BLaER1 treated with 17β-estradiol and CSF1 and Interleukin-3, amounts not matched to agents 10 nM and 100 nM (cell line): ENCODE data around the gene PRPF19.

ENCODE experiments used
- H3K27ac ChIP-seq, 11 experiments: shearing (Covaris generic); formaldehyde crosslinking; 2 replicates each; pipeline ENCODE4 v1.8.1; 2022
- H3K27me3 ChIP-seq, 11 experiments: shearing (Covaris generic); formaldehyde crosslinking; 2 replicates each; pipeline ENCODE4 v1.8.1; 2022
- H3K36me3 ChIP-seq, 11 experiments: shearing (Covaris generic); formaldehyde crosslinking; 2 replicates each; pipeline ENCODE4 v1.8.1; 2022
- H3K4me1 ChIP-seq, 10 experiments: shearing (Covaris generic); formaldehyde crosslinking; 2 replicates each; pipeline ENCODE4 v1.8.1; 2022
- H3K4me2 ChIP-seq, 11 experiments: shearing (Covaris generic); formaldehyde crosslinking; 2 replicates each; pipeline ENCODE4 v1.8.1; 2022
- H3K4me3 ChIP-seq, 10 experiments: shearing (Covaris generic); formaldehyde crosslinking; 2 replicates each; pipeline ENCODE4 v1.8.1; 2022
- H3K9ac ChIP-seq, 11 experiments: shearing (Covaris generic); formaldehyde crosslinking; 2 replicates each; pipeline ENCODE4 v1.8.1; 2022
- H3K9me3 ChIP-seq, 11 experiments: shearing (Covaris generic); formaldehyde crosslinking; replicated peaks in 1 of 11; 2 replicates each; pipeline ENCODE4 v1.8.1; 2022
- H4K20me1 ChIP-seq, 11 experiments: shearing (Covaris generic); formaldehyde crosslinking; 2 replicates each; pipeline ENCODE4 v1.8.1; 2022
- Cebpa-rat ChIP-seq, 11 experiments: shearing (Covaris generic); IDR thresholded peaks; 2 replicates each; pipeline ENCODE4 v1.8.1; 2022

Gene PRPF19

GRCh38 chr11:60890696-60891095, 15.7 kb downstream of the PRPF19 start:
- Histone ChIP-seq H3K4me1 (peaks cover 0 to 12% (median 0%) of the 10 kb centered on the region in 10 experiments; a peak in 5 of 20 replicates), H3K27me3 (no peaks in the 10 kb centered on the region), H3K36me3 (peaks cover 42 to 71% (median 62%) of the 10 kb centered on the region in 11 experiments), H3K9me3 (no peaks in the 10 kb centered on the region), H3K4me3 (no peak overlapping the region), H3K4me2 (no peak overlapping the region), H3K9ac (no peak overlapping the region), H3K27ac (no peak overlapping the region), H4K20me1 (peaks cover 0 to 55% (median 24%) of the 10 kb centered on the region in 11 experiments; a peak in 12 of 22 replicates)
- TF ChIP-seq Cebpa-rat (IDR thresholded peaks at IDR 0.05), result no peak

- H3K36me3 ChIP-seq, result peaks cover 34 to 63% (median 54%) of the 10 kb centered on the region in 11 experiments
- TF ChIP-seq Cebpa-rat (IDR thresholded peaks at IDR 0.05), result no peak
- H3K27ac ChIP-seq, result no peak overlapping the region
- no peak overlapping the region for H3K9ac ChIP-seq
- no peaks in the 10 kb centered on the region for H3K27me3 ChIP-seq
- H3K9me3 ChIP-seq, result no peaks in the 10 kb centered on the region
- peaks cover 0 to 49% (median 24%) of the 10 kb centered on the region in 11 experiments; a peak in 12 of 22 replicates for H4K20me1 ChIP-seq
- no peak overlapping the region for H3K4me3 ChIP-seq
- no peak overlapping the region for H3K4me2 ChIP-seq
- peaks cover 0 to 7% (median 0%) of the 10 kb centered on the region in 10 experiments; a peak in 3 of 20 replicates for H3K4me1 ChIP-seq
Measured at GRCh38 chr11:60889869-60890311, 16.5 kb downstream of the PRPF19 start.

DNA sequence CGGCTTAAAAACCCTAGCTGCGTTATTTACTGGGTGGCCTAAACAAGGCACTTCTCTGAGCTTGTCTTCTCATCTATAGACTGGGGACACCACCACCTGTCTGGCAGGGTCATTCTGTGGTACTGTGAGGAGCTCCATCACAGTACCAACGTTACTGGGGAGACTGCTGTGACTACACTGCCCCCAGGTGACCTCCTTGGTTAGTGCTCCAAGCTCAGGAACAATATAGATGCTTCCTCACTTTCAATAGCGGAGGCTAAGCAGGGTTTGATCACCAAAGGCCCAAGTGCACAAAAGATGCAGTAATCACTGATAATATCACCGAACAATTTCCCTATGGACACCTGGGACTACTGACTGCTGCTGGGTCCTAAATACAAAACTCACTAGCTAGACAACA, 18.8 kb downstream of the PRPF19 start:
- Histone ChIP-seq H3K36me3 (peaks cover 19 to 40% (median 31%) of the 10 kb centered on the region in 11 experiments; a peak in 20 of 22 replicates), H3K27ac (no peak overlapping the region), H3K4me1 (peaks cover 0 to 8% (median 0%) of the 10 kb centered on the region in 10 experiments; a peak in 3 of 20 replicates), H3K27me3 (no peaks in the 10 kb centered on the region), H3K9me3 (no peaks in the 10 kb centered on the region), H3K4me2 (no peak overlapping the region), H4K20me1 (peaks cover 0 to 27% (median 18%) of the 10 kb centered on the region in 11 experiments; a peak in 12 of 22 replicates), H3K4me3 (no peak overlapping the region), H3K9ac (no peak overlapping the region)
- TF ChIP-seq Cebpa-rat (IDR thresholded peaks at IDR 0.05), result no peak

DNA sequence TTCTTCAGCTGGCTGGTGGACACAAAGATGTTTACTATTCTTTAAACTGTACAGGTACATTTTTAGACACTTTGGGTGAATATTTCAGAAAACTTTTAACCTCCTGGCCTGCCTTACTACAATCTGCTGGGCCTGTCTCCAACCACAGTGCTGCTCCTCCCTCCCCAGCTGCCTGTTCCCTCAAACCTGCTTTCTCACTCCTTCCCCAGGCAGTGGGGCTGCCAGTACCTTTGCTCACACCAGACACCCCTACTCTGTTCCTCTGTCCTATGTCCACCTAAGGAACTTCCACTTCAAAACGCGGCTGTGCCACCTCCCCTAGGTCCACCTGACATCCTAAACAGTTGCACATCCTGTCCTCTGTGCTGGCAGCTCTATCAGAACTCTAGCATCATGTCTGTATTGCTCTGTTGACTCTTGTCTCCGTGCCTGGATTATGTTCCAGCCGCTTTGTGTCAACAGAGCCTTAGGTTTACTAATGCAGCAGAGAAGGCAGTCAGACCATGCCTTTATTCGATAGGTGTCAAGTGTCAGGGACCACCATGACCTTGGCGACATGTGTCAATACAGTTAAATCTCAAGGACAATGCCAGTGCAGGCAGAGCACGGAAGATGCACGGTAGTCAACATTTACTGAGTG, 25.6 kb downstream of the PRPF19 start:
- H3K4me1 ChIP-seq, result peaks cover 0 to 12% (median 6%) of the 10 kb centered on the region in 10 experiments; a peak in 8 of 20 replicates
- peaks cover 13 to 57% (median 33%) of the 10 kb centered on the region in 11 experiments for H3K36me3 ChIP-seq
- H3K4me3 ChIP-seq, result no peak overlapping the region
- H3K9ac ChIP-seq, result peak overlapping the region in 1 of 11 experiments; percentile 17; a peak in 1 of 22 replicates
- H3K9me3 ChIP-seq, result no peaks in the 10 kb centered on the region
- H4K20me1 ChIP-seq, result peaks cover 0 to 7% (median 0%) of the 10 kb centered on the region in 11 experiments; a peak in 3 of 22 replicates
- TF ChIP-seq Cebpa-rat (IDR thresholded peaks at IDR 0.05), result no peak
- H3K4me2 ChIP-seq, result no peak overlapping the region
- H3K27me3 ChIP-seq, result no peaks in the 10 kb centered on the region
- H3K27ac ChIP-seq, result no peak overlapping the region

DNA sequence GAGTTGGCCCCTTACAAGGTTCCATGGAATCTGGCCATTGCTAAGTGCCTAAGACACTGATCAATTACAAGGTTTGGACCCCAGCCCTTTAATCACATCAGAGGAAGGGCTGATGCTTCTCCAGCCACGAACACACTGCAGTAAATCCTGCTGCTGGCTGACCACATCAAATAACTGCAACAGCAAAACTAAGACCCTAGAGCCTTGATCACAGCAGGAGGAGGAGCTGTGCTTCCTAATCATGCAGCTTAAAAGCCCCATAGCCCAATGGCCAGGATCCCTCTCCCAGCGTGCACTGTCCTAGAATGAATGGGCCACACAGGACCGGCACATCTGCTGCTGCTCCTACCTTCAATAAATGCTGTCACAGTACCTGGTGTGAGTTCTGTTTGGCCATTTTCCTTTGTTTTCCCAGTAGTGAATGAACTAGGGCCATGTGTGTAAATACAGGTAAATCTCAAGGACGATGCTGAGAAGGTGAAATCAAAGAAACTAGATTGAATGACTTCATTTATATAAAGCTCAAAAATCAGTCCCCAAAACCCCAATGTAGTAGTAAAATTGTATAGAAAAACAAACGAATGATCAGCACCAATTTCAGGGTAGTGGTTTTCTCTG, 26.3 kb downstream of the PRPF19 start:
- H3K9me3 ChIP-seq, result no peaks in the 10 kb centered on the region
- TF ChIP-seq Cebpa-rat (IDR thresholded peaks at IDR 0.05), result no peak

DNA sequence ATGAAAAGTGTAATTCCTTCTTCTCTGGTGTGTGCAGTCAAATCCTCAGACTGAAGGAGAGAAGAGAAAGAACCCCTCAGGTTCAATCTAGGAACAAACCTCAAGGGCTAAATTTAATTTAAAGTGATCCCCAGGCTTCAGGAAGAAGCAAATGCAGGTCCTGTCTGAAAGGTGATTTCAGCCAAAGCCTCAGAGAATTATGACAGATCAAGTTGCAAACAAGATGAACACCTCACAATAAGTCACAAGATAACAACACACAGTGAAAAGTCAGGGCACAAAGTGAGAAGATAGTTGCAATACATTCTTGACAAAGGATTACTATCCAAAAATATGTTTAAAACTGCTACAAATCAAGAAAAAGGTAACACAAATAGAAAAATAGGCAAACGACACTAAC, 27.3 kb downstream of the PRPF19 start:
- no peaks in the 10 kb centered on the region for H3K9me3 ChIP-seq
- no peak overlapping the region for H3K9ac ChIP-seq
- no peak overlapping the region for H3K4me2 ChIP-seq
- TF ChIP-seq Cebpa-rat (IDR thresholded peaks at IDR 0.05), result no peak
- H3K4me3 ChIP-seq, result no peak overlapping the region
- H3K27me3 ChIP-seq, result no peaks in the 10 kb centered on the region
- H3K36me3 ChIP-seq, result peaks cover 13 to 70% (median 33%) of the 10 kb centered on the region in 11 experiments
- peaks cover 0 to 12% (median 6%) of the 10 kb centered on the region in 10 experiments; a peak in 9 of 20 replicates for H3K4me1 ChIP-seq
- H4K20me1 ChIP-seq, result peaks cover 0 to 7% (median 0%) of the 10 kb centered on the region in 11 experiments; a peak in 3 of 22 replicates
- H3K27ac ChIP-seq, result no peak overlapping the region

More for the DNA sequence above, 26.3 kb downstream of the PRPF19 start:
- H3K4me1 ChIP-seq, result peaks cover 0 to 12% (median 6%) of the 10 kb centered on the region in 10 experiments; a peak in 8 of 20 replicates
- H3K36me3 ChIP-seq, result peaks cover 13 to 62% (median 33%) of the 10 kb centered on the region in 11 experiments
- H3K27ac ChIP-seq, result no peak overlapping the region
- 0 out of 22 replicates have a peak overlapping the region, but pooled peaks of 1 of the 11 experiments have one; percentile 26 for H3K9ac ChIP-seq
- no peaks in the 10 kb centered on the region for H3K27me3 ChIP-seq
- peaks cover 0 to 7% (median 0%) of the 10 kb centered on the region in 11 experiments; a peak in 3 of 22 replicates for H4K20me1 ChIP-seq
- no peak overlapping the region for H3K4me3 ChIP-seq
- H3K4me2 ChIP-seq, result peak overlapping the region in 2 of 11 experiments; percentile 16 to 38; a peak in 3 of 22 replicates

- Histone ChIP-seq H3K27me3 (no peaks in the 10 kb centered on the region), H3K4me3 (no peak overlapping the region), H3K9ac (no peak overlapping the region), H4K20me1 (peaks cover 0 to 7% (median 0%) of the 10 kb centered on the region in 11 experiments; a peak in 3 of 22 replicates), H3K4me2 (no peak overlapping the region), H3K27ac (no peak overlapping the region), H3K9me3 (no peaks in the 10 kb centered on the region), H3K4me1 (peaks cover 2 to 14% (median 10%) of the 10 kb centered on the region in 10 experiments), H3K36me3 (peaks cover 13 to 70% (median 33%) of the 10 kb centered on the region in 11 experiments)
- TF ChIP-seq Cebpa-rat (IDR thresholded peaks at IDR 0.05), result no peak
Measured at GRCh38 chr11:60878245-60879101, 27.9 kb downstream of the PRPF19 start.

GRCh38 chr11:60876168-60876485, 30.3 kb downstream of the PRPF19 start:
- H3K4me1 ChIP-seq, result peaks cover 25 to 37% (median 33%) of the 10 kb centered on the region in 10 experiments
- no peak overlapping the region for H3K4me3 ChIP-seq
- no peak overlapping the region for H3K27ac ChIP-seq
- peaks cover 13 to 62% (median 32%) of the 10 kb centered on the region in 11 experiments for H3K36me3 ChIP-seq
- H3K9ac ChIP-seq, result no peak overlapping the region
- H3K4me2 ChIP-seq, result no peak overlapping the region
- H4K20me1 ChIP-seq, result peaks cover 0 to 7% (median 0%) of the 10 kb centered on the region in 11 experiments; a peak in 3 of 22 replicates
- no peaks in the 10 kb centered on the region for H3K27me3 ChIP-seq
- no peak for TF ChIP-seq Cebpa-rat (IDR thresholded peaks at IDR 0.05)
- H3K9me3 ChIP-seq, result no peaks in the 10 kb centered on the region
